Esophagus muscularis mucosa (tissue), 4 donors: ENCODE measurements around the gene UVRAG. TPM values are rescaled to one million over a fixed set of nuclear protein-coding genes. Genes with fewer than 3 reads are reported as not detected.

Experiments
- DNase-seq: peaks from one replicate; pipeline ENCODE4 v3.0.0-alpha.2; 2017; ENCODE audit errors: extremely low spot score
- H3K27ac ChIP-seq, 4 donors: fragments of 200-600 bp; sonication (generic); replicated peaks in 1 of 4; 1 replicate in 3 of 4; 2 replicates in 1 of 4; pipeline ENCODE4 v1.5.1; 2016 to 2019; ENCODE audit warnings: mild to moderate bottlenecking in 1 of 4
- H3K27me3 ChIP-seq, 4 donors: fragments of 200-600 bp; sonication (generic); one replicate each; pipeline versions ENCODE4 v1.5.1 to v1.6.0; 2016 to 2019
- H3K36me3 ChIP-seq, 4 donors: fragments of 200-600 bp; sonication (generic); one replicate each; pipeline ENCODE4 v1.5.1; 2016 to 2019
- H3K4me1 ChIP-seq, 4 donors: fragments of 200-600 bp; sonication (generic); one replicate each; pipeline ENCODE4 v1.5.1; 2016 to 2019
- H3K4me3 ChIP-seq, 4 donors: fragments of 200-600 bp; sonication (generic); 1 replicate in 2 of 4; 2 replicates in 2 of 4; pipeline ENCODE4 v1.5.1; 2016 to 2019; ENCODE audit warnings: mild to moderate bottlenecking in 4 of 4, moderate library complexity in 1 of 4
- H3K9me3 ChIP-seq, 4 donors: fragments of 200-600 bp; sonication (generic); 1 replicate in 3 of 4; 2 replicates in 1 of 4; pipeline ENCODE4 v1.5.1; 2016 to 2019
- CTCF ChIP-seq, 3 experiments: fragments of 200-600 bp in 2 of 3; fragments of 450-650 bp in 1 of 3; sonication (generic) in 2 of 3; IDR thresholded peaks; one replicate each; pipeline ENCODE4 v1.5.1; 2017 to 2019; ENCODE audit warnings: antibody characterized with exemption in 3 of 3, mild to moderate bottlenecking in 2 of 3, moderate library complexity in 1 of 3
- EP300 ChIP-seq: sonication (generic); formaldehyde crosslinking; IDR thresholded peaks from one replicate; pipeline ENCODE4 v1.6.1; 2017; ENCODE audit warnings: antibody characterized with exemption
- POLR2A ChIP-seq: fragments of 450-650 bp; IDR thresholded peaks from one replicate; pipeline ENCODE4 v1.6.1; 2017; ENCODE audit warnings: antibody characterized with exemption, moderate library complexity, mild to moderate bottlenecking, low read depth
- POLR2AphosphoS5 ChIP-seq, 2 donors: sonication (generic); formaldehyde crosslinking; IDR thresholded peaks; one replicate each; pipeline ENCODE4 v1.6.1; 2017; ENCODE audit warnings: antibody characterized with exemption in 2 of 2
- WGBS: methylation state at CpG from one replicate; pipeline ENCODE4 v1.1.5; 2018; 5-methylcytosine and 5-hydroxymethylcytosine counted together
- intact Hi-C: fragments of 100-400 bp; cut with DNase I; formaldehyde crosslinking; loops from one replicate; pipeline ENCODE4 v1.15.1; 2023
- total RNA-seq, 4 donors: library from RNA; depleted of rRNA; stranded (reverse); fragments of >200 nt; gene quantifications; one replicate each; pipeline versions ENCODE4 v1.1.0 to v1.2.1, GENCODE V29; 2016

The UVRAG gene
- total RNA-seq, 4 donors from 2014 or later = 30.6 to 37.4 (median 34.7) TPM

- no peak for DNase-seq
- Histone ChIP-seq H3K4me1 (peaks cover 0 to 14% (median 0%) of the 10 kb centered on the region in 4 donors), H3K36me3 (peaks cover 5 to 14% (median 9%) of the 10 kb centered on the region in 4 donors), H3K27me3 (no peaks in the 10 kb centered on the region), H3K4me3 (no peak overlapping the region), H3K27ac (no peak overlapping the region), H3K9me3 (no peaks in the 10 kb centered on the region)
- no peak for TF ChIP-seq POLR2AphosphoS5 (IDR thresholded peaks at IDR 0.05)
- no peak for TF ChIP-seq POLR2A
- TF ChIP-seq EP300 = no peak
- TF ChIP-seq CTCF (IDR thresholded peaks at IDR 0.05) = no peak
- intact Hi-C loops = no loop called here
- WGBS = 100% methylated on average over 2 of the region's 2 CpGs
Measured at GRCh38 chr11:75980031-75980430, 165.0 kb downstream of the UVRAG start.

- intact Hi-C loops = no loop called here
- WGBS = 92% methylated on average over 1 of the region's 1 CpG
Measured at GRCh38 chr11:75981546-75981945, 166.5 kb downstream of the UVRAG start.

GRCh38 chr11:75982309-75982708 is 167.3 kb downstream of the UVRAG start:
- Histone ChIP-seq H3K4me1 (peaks cover 0 to 14% (median 0%) of the 10 kb centered on the region in 4 donors), H3K9me3 (no peaks in the 10 kb centered on the region), H3K27me3 (no peaks in the 10 kb centered on the region), H3K27ac (no peak overlapping the region), H3K4me3 (no peak overlapping the region), H3K36me3 (peaks cover 5 to 14% (median 9%) of the 10 kb centered on the region in 4 donors)
- intact Hi-C loops = no loop called here
- 82% methylated on average over 4 of the region's 4 CpGs for WGBS
- TF ChIP-seq CTCF (IDR thresholded peaks at IDR 0.05) = no peak
- no peak for TF ChIP-seq EP300
- TF ChIP-seq POLR2A = no peak
- TF ChIP-seq POLR2AphosphoS5 (IDR thresholded peaks at IDR 0.05) = no peak
- no peak for DNase-seq

More at GRCh38 chr11:75981546-75981945, 166.5 kb downstream of the UVRAG start:
- no peak overlapping the region for H3K27ac ChIP-seq
- DNase-seq = no peak
- H3K27me3 ChIP-seq = no peaks in the 10 kb centered on the region
- no peak for TF ChIP-seq POLR2AphosphoS5 (IDR thresholded peaks at IDR 0.05)
- no peak for TF ChIP-seq POLR2A
- TF ChIP-seq EP300 = no peak
- TF ChIP-seq CTCF (IDR thresholded peaks at IDR 0.05) = no peak
- H3K4me3 ChIP-seq = no peak overlapping the region
- H3K9me3 ChIP-seq = no peaks in the 10 kb centered on the region
- H3K36me3 ChIP-seq = peaks cover 5 to 14% (median 9%) of the 10 kb centered on the region in 4 donors
- peaks cover 0 to 14% (median 0%) of the 10 kb centered on the region in 4 donors for H3K4me1 ChIP-seq

- H3K4me3 ChIP-seq = no peak overlapping the region
- H3K27ac ChIP-seq = no peak overlapping the region
- no peaks in the 10 kb centered on the region for H3K4me1 ChIP-seq
- no peaks in the 10 kb centered on the region for H3K27me3 ChIP-seq
- intact Hi-C loops = no loop called here
- no peaks in the 10 kb centered on the region for H3K9me3 ChIP-seq
- TF ChIP-seq POLR2A = no peak
- no peak for TF ChIP-seq EP300
- no peak for TF ChIP-seq POLR2AphosphoS5 (IDR thresholded peaks at IDR 0.05)
- no peak for TF ChIP-seq CTCF (IDR thresholded peaks at IDR 0.05)
- DNase-seq = no peak
- 70% methylated on average over 2 of the region's 2 CpGs for WGBS
- peaks cover 5 to 14% (median 9%) of the 10 kb centered on the region in 4 donors for H3K36me3 ChIP-seq
Measured at GRCh38 chr11:75986966-75987365, 172.0 kb downstream of the UVRAG start.

GRCh38 chr11:75993126-75993525 is 178.1 kb downstream of the UVRAG start:
- DNase-seq = no peak
- Histone ChIP-seq H3K4me3 (no peak overlapping the region), H3K4me1 (peaks cover 0 to 15% (median 6%) of the 10 kb centered on the region in 4 donors), H3K27ac (no peak overlapping the region), H3K36me3 (no peaks in the 10 kb centered on the region), H3K9me3 (no peaks in the 10 kb centered on the region), H3K27me3 (no peaks in the 10 kb centered on the region)
- WGBS = 72% methylated on average over 2 of the region's 2 CpGs
- no peak for TF ChIP-seq EP300
- intact Hi-C loops = no loop called here
